GM18951 (cell line): ENCODE results near the gene DNLZ.

Experiments used
- POLR2A ChIP-seq: IDR thresholded peaks from 4 replicates; pipeline ENCODE4 v1.6.1; 2011; ENCODE audit warnings: mild to moderate bottlenecking; ENCODE audit not compliant: insufficient read length, insufficient read depth; ENCODE audit errors: extremely low read depth
- in situ Hi-C: fragments of 300-500 bp; cut with MboI; formaldehyde crosslinking; loops from one replicate; pipeline ENCODE4 v1.12.0; 2022; ENCODE audit warnings: low sequenced_read_pairs, mixed read lengths, inconsistent platforms; ENCODE audit not compliant: unreplicated experiment

Gene DNLZ

DNA sequence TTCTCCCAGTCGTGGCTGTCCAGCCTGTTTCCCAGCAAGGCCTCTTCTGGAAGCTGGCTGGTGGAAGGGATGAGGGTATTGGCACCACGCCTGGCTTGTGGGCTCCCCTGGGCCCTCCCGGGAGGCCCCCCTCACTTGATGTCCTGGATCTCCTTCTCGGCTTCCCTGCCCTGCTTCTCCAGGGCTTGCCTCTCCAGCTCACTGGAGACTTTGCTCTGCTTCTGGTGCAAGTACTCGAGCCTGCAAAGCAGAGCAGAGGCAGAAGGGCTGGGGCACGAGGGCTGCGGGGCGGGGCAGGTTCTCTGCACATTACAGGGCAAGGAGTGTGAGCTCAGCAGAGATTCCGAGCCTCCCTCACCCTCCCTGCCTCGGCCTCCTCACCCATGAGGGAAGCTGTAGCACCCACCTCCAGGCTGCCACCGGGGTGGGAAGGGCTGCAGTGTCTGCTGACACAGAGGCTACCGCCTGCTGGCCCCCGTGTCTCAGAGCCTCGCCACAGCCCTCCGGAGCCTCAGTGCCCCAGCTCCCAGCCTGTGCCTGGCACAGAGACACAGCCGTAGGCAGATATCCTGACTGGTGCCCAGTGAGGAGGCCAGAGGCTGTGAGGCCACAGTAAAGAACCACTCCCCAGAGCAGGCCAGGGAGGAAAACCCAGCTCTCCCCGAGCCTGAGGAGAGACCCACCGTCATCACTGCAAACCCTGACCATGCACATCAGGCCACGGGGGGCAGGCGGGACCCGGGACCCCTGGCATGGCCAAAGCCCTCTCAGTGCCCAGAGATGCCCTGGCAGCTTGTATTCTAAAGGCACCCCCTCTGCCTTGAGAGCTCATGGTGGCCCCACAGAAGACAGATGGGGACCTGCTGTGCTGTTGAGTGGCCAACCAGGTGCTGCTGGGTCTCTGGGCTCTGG lies 29.2 kb upstream of the DNLZ start:
- TF ChIP-seq POLR2A: no peak
- in situ Hi-C loops: no loop called here

DNA sequence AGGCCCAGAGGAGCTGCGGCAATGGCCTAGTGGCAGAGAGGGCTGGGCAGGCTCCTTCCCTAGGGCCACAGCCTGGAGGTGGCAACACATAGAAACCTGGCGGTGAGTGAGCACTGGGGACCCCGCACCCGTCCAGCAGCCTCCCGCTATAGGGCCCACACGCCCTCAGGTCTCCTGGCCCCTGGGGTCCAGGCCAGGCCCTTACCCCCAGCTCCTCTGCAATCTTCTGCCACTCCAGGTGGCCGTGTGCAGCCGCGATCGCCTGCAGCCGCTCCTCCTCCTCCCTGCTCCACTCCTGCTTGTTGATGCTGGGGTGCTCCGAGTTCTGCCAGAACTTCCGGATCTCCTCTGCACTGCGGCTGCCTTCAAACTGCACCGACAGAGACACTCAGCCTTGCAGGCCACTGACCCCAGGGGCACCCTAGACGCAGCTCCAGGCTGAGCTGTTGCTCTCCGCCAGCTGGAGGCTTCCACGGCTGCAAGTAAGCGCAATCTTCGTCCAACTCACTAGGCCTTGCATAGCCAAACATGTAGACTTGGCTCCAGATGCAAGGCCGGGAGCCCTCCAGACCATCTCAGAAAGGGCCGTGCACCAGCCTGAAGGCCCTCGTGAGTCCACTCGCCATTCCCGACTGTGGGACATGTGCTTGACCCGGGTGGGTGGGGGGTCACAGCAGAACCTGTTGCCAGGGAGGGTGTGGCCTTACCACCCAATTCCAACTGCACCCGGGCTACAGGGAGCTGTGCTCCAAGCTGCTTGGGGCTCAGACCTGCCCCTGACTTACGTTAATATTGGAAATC lies 28.4 kb upstream of the DNLZ start:
- TF ChIP-seq POLR2A: no peak

DNA sequence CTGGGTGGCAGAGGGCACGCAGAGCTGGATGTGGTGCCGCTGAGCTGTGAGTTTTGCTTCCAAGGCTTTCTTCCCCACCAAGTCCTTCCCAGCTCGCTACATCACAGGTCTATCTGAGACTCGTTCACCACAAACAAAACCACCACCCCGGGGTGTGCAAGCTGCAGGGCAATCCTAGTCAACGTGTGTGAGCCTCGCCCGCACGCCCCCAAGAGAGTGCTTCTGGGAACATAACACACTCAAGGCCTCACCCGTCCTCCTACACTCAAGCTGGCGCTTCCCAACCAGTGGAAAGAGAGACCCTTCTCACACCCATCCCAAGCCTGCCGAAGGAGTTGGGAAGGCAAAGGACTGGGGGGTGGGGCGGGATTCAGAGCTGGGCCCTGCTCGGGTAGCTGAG lies 25.9 kb upstream of the DNLZ start:
- no peak for TF ChIP-seq POLR2A
- in situ Hi-C loops: no loop called here

More for the DNA sequence above, 28.4 kb upstream of the DNLZ start:
- in situ Hi-C loops: no loop called here

DNA sequence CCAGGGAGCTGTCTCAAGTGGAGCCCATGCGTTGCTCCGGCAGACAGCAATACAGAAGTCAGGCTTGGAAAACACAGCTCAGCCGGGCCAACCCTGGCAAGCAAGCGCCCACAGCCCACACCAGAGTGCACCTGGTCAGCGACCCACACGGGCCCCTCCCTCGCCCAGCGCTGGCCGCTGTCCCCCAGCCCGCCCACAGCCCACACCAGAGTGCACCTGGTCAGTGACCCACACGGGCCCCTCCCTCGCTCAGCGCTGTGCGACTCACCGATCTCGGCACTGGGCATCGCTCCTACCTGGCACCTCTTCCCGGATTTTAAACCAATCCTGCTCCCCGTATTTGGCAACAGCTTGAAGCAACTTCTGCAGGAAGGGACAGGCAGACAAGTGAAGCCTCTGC lies 23.7 kb upstream of the DNLZ start:
- in situ Hi-C loops: no loop called here
- TF ChIP-seq POLR2A: no peak

DNA sequence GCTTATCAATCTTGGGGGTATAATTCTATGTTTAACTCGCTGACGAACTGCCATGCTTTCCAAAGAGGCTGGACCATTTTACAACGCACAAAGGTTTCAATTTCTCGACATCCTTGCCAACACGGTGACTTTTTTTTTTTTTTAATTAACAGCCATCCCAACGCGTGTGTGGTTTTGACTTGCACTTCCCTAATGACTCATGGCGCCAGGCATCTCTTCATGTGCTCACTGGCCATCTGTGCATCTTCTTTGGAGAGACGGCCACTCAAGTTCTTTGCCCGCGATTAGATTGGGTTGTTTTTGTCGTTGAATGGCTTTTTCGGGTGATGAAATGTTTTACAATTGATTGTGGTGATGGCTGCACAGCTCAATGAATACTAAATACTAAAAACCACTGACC lies 22.5 kb upstream of the DNLZ start:
- in situ Hi-C loops: no loop called here
- TF ChIP-seq POLR2A: no peak

DNA sequence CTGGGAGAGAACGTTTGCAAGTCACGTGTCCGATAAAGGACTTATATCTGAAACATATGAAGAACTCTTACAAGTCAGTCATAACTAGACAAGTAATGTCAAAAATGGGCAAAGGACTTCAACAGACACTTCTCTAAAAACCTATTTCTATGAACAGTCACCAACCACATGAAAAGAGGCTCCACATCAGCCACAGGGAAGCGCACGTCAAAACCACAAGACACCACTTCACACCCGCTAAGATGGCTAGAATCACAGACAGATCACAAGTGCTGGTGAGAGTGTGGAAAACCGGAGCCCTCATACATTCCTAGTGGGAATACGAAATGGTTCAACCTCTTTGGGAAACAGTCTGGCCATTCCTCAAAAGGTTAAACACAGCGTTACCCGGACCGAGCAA lies 21.5 kb upstream of the DNLZ start:
- TF ChIP-seq POLR2A: no peak
- in situ Hi-C loops: no loop called here

DNA sequence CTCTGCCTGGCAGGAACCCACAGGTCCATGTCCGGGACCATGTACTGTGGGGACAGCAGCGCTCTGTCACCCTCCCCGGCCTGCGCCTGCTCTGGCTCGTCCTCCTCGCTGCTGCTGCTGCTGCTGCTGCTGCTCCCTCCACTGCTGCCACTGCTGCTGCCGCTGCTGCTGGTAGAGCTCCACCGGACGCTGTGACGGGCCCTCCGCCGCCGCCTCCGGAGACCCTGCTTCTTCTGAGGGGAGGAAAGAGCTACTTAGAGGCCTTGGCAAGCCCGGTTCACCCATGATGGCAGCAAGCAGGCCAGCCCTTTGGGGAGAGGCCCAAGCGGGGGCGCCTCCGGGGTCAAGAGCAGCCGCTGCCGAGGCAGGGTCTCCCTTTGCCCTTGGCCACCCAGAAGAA lies 19.9 kb upstream of the DNLZ start:
- in situ Hi-C loops: no loop called here
- no peak for TF ChIP-seq POLR2A

DNA sequence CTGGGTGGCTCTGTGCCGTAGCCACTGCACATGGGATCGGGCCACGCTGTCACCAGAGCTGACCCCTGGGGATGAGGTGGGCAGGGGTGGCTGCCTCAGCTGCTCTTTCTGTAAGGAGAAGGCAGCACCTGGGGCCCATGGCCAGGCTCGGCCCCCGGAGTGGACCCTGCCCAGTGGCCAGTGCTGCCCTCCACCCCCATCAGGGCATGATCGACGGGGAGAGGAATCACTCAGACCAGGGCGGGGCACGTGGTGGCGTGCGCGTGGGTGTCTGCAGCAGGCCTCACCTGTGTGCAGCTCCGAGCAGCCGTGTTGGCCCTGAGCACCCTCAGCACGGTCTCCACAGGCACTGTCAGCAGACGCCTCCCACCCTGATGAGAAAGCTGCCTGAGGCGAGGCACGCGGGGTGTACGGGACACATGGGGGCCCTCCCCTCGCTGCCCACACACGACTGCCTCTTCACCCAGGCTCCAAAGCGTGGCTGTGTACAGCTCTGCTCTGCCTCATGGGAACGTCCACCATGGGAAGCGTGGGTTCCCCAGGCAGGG lies 18.5 kb upstream of the DNLZ start:
- in situ Hi-C loops: no loop called here
- TF ChIP-seq POLR2A: no peak

DNA sequence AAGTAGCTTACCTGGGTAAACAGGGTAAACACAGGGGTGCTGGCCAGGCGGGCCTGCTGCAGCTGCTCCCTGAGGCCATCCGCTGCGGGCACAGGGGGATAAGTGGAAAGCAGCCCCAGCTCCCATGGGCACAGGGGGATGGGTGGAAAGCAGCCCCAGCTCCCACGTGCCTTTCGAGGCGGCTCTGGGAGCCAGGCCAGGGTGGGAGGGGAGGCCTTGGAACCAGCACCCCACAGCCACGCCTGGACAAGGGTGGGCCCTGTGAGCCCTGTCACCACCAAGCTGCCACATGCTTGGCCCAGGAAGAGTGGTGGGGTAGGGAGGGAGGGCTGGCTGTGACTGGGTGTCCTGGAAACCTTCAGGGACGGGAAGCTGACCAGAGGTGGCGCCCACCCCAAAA lies 17.8 kb upstream of the DNLZ start:
- TF ChIP-seq POLR2A: no peak
- in situ Hi-C loops: no loop called here

DNA sequence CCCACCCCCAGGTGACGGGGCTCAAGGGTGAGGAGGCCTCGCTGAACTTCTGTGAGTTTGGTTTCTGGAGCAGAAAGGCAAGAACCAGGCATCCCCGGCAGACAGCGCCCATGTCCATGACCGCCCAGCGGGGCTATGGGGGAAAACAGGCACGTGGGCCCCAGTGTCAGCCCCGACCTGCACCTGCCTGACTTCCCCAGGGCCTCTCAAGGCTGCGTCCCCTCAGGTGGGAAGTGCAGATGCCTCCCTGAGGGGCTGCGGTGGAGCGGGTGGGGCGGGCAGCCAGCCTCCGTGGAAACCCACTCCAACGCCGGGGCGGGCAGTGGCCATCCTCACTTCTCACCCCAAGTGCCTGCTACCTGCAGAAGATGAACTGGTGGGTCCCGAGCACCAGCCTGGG lies 16.8 kb upstream of the DNLZ start:
- in situ Hi-C loops: no loop called here
- TF ChIP-seq POLR2A: no peak

DNA sequence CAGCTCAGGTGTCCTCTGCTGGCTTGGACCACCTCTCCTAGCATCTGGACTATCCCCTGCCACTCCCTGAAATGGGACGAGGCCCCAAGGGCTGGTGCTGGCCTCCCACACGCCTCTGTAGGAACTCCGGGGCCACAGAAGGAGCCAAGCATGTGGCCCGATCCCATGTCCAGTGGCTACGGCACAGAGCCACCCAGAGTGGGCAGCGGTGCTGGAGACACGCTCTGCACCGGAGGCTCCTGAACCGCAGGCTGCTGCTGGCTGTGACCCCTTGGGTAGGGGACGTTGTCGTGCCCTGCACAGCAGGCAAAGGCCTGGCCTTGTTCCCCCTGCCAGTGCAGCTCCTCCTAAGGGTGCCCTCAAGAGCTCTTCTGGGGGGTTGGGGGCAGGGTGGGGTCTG lies 16.3 kb upstream of the DNLZ start:
- no peak for TF ChIP-seq POLR2A
- in situ Hi-C loops: no loop called here

DNA sequence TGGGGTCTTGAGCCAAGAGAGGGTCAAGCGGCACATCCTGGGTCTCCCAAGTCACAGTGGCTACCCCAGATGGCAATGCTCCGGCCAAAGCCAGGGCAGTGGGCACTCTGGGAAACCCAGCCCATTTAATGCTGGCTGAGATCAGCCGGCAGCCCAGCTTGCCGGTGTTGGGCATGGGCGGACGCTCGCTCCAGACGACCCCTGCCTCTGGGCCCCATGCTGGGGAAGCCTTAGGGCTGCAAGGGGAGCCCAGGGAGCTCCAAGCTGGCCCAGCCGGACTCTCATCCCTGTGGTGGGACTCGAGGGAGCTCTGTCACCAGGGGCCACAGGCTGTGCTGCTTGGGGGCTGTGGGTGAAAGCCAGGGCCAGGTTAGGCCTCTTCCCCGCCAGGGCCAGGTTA lies 15.9 kb upstream of the DNLZ start:
- no peak for TF ChIP-seq POLR2A
- in situ Hi-C loops: no loop called here

DNA sequence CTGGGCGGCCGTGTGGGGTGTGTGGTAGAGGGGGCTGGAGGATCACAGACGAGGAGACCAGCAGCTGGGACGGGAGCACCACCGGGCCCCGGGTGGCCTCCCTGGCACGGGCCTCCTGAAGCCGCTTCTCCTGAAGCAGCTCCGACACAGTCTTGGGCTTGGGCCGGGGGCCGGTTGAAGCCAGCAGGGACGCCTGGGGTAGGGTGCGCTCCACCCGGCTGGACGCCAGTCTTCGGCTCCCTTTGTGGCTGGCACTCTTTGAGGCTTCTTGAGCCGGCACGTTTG lies 15.4 kb upstream of the DNLZ start:
- no peak for TF ChIP-seq POLR2A
- in situ Hi-C loops: no loop called here
